Measurements from ENCODE around the gene TNRC18. TPM values are rescaled to one million over a fixed set of nuclear protein-coding genes. Genes with fewer than 3 reads are reported as not detected.
A peak's percentile ranks its signal among the peaks of the same experiment; 100 is the strongest.

TNRC18 gene
- total RNA-seq, 4 donors from 2014 or later: 81.1 to 160 (median 104) TPM

GRCh38 chr7:5354460-5355232 lies 69.0 kb downstream of the TNRC18 start:
- Histone ChIP-seq H3K36me3 (peaks cover 73% of the 10 kb centered on the region), H3K27ac (peak overlapping the region; percentile 70), H3K4me1 (peaks cover 44% of the 10 kb centered on the region), H3K9me3 (no peaks in the 10 kb centered on the region), H3K27me3 (no peaks in the 10 kb centered on the region), H3K4me3 (peak overlapping the region; percentile 16)
- peak; percentile 85 to 88 for DNase-seq (ENCODE audit: low spot score in 2 of 2)
- no peak for TF ChIP-seq POLR2A (IDR thresholded peaks at IDR 0.05)
- WGBS: 38% methylated on average over 17 of the region's 17 CpGs

DNA sequence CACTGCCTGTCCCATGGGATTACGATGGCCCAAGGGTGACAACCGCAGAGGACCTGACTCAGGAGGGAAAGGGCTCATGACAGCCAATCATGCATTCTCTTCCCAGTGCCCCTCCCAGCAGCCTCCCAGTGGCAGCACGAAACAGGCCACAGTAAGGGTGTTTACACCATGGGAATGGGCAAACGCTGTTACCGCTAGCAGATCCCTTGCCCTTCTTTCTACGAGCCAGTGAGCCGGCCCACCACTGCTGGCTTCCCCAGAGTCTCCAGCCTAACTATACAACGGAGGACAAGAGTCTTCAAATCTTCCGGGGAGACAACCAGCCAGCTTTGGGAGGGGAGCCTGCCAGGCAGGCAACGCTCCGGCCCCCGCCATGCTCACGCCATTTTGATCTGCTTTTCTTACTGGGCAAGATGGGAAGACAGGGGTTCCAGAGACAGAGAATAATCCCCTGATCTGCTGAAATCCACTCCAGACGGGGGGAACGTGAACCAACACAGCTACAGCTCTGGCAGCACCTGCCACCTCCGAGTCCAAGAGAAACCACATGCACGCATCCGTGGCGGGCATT lies 71.1 kb downstream of the TNRC18 start:
- H3K4me3 ChIP-seq: no peak overlapping the region
- peaks cover 74% of the 10 kb centered on the region for H3K36me3 ChIP-seq
- no peaks in the 10 kb centered on the region for H3K27me3 ChIP-seq
- WGBS: 92% methylated on average over 17 of the region's 19 CpGs
- no peaks in the 10 kb centered on the region for H3K9me3 ChIP-seq
- DNase-seq (ENCODE audit: low spot score in 2 of 2): no peak
- H3K27ac ChIP-seq: no peak overlapping the region
- peaks cover 22% of the 10 kb centered on the region for H3K4me1 ChIP-seq
- no peak for TF ChIP-seq POLR2AphosphoS5 (IDR thresholded peaks at IDR 0.05)
- TF ChIP-seq, protein P1, sequence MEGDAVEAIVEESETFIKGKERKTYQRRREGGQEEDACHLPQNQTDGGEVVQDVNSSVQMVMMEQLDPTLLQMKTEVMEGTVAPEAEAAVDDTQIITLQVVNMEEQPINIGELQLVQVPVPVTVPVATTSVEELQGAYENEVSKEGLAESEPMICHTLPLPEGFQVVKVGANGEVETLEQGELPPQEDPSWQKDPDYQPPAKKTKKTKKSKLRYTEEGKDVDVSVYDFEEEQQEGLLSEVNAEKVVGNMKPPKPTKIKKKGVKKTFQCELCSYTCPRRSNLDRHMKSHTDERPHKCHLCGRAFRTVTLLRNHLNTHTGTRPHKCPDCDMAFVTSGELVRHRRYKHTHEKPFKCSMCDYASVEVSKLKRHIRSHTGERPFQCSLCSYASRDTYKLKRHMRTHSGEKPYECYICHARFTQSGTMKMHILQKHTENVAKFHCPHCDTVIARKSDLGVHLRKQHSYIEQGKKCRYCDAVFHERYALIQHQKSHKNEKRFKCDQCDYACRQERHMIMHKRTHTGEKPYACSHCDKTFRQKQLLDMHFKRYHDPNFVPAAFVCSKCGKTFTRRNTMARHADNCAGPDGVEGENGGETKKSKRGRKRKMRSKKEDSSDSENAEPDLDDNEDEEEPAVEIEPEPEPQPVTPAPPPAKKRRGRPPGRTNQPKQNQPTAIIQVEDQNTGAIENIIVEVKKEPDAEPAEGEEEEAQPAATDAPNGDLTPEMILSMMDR (IDR thresholded peaks at IDR 0.05): no peak
- no peak for TF ChIP-seq EP300 (IDR thresholded peaks at IDR 0.05)
- TF ChIP-seq POLR2A (IDR thresholded peaks at IDR 0.05): no peak

DNA sequence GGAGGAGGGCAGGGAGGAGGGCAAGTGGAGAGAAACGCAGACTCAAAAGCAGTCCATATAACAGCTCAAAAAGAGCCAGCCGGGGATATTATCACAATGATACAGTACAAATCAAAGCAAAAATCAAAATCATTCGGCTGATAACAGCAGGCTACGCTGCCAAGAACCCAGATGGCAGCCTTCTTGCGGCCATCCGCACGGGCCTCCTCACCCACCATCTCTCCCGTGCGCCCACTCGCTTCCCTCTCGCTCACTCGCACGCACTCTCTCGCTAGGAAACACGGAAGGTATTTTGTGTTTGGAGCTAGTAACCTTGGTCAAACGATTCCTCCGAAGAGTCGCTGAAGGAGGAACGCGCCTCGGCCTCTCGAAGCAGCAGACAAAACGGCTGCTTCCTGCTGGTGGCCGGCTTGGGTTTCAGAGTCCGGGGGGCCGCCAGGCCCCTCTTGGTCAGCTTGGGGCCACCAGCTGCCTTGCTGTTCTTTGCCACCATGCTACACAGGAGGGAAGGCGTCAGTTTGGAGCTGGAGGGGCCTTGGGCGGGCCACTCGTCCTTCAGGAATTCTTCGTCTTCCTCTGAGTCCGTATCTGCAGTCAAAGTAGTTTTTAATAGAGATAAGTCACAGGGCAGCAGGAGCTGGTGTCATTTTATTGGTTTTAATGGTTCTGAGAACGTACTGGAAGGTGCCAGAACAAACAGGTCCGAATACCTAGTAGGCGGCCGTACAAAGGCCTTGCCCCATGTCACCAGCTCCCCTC lies 71.9 kb downstream of the TNRC18 start:
- WGBS: 85% methylated on average over 35 of the region's 35 CpGs
- Histone ChIP-seq H3K4me1 (peaks cover 21% of the 10 kb centered on the region), H3K27ac (no peak overlapping the region), H3K27me3 (no peaks in the 10 kb centered on the region), H3K4me3 (no peak overlapping the region), H3K36me3 (peaks cover 70% of the 10 kb centered on the region), H3K9me3 (no peaks in the 10 kb centered on the region)
- no peak for DNase-seq (ENCODE audit: low spot score in 2 of 2)
- TF ChIP-seq POLR2AphosphoS5 (IDR thresholded peaks at IDR 0.05): no peak
- TF ChIP-seq, protein P1 (IDR thresholded peaks at IDR 0.05): no peak
- no peak for TF ChIP-seq EP300 (IDR thresholded peaks at IDR 0.05)
- TF ChIP-seq POLR2A (IDR thresholded peaks at IDR 0.05): no peak

DNA sequence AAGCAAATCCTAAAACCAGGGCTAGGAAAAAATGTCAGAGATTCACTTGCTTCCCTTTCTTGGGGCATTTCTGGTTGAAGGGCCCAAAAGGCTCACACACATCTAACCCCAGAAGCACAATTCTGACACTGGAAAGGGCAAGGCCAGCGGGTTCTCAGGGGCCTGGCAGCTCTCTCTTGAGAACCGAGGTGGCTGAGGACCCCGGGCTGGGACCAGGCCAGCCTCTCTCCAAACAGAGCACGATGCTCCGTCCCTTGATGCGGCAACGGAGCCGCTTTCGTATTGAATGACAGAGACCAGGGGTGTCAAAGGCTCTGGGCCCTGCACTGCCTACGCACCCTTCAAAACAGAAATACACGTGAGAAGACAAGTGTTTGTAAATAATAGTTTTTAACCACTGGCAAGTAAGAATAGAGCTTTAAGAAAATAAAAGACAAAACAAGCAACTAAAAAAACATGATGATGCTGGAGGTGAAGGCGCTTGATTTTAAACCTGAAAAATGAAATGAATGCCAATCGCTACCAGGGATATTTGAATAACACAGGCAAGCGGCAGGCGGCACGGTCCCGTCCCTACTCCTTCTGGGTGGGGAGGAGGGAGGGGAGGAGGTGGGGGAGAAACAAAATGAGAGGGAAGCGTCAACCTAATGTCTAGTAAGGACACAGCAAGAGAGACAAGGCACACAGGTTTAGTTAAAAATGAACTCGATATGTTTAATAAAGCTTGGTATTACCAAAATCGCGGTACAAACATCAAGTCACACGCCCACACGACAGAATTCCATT lies 72.8 kb downstream of the TNRC18 start:
- TF ChIP-seq POLR2A (IDR thresholded peaks at IDR 0.05): no peak
- TF ChIP-seq EP300 (IDR thresholded peaks at IDR 0.05): no peak
- TF ChIP-seq, protein P1 (IDR thresholded peaks at IDR 0.05): no peak
- TF ChIP-seq POLR2AphosphoS5 (IDR thresholded peaks at IDR 0.05): no peak
- Histone ChIP-seq H3K36me3 (peaks cover 72% of the 10 kb centered on the region), H3K4me1 (peaks cover 21% of the 10 kb centered on the region), H3K27ac (no peak overlapping the region), H3K9me3 (no peaks in the 10 kb centered on the region), H3K27me3 (no peaks in the 10 kb centered on the region), H3K4me3 (no peak overlapping the region)
- no peak for DNase-seq (ENCODE audit: low spot score in 2 of 2)
- 93% methylated on average over 23 of the region's 23 CpGs for WGBS

GRCh38 chr7:5350174-5350463 lies 73.5 kb downstream of the TNRC18 start:
- no peak for DNase-seq (ENCODE audit: low spot score in 2 of 2)
- no peak for TF ChIP-seq EP300 (IDR thresholded peaks at IDR 0.05)
- TF ChIP-seq POLR2A (IDR thresholded peaks at IDR 0.05): no peak
- no peak for TF ChIP-seq POLR2AphosphoS5 (IDR thresholded peaks at IDR 0.05)
- TF ChIP-seq, protein P1 (IDR thresholded peaks at IDR 0.05): no peak
- no peaks in the 10 kb centered on the region for H3K9me3 ChIP-seq
- no peak overlapping the region for H3K27ac ChIP-seq
- peaks cover 17% of the 10 kb centered on the region for H3K4me1 ChIP-seq
- H3K36me3 ChIP-seq: peaks cover 79% of the 10 kb centered on the region
- 87% methylated on average over 14 of the region's 15 CpGs for whole genome bisulfite sequencing
- no peaks in the 10 kb centered on the region for H3K27me3 ChIP-seq
- no peak overlapping the region for H3K4me3 ChIP-seq

Data from suprapubic skin (tissue), 4 donors.